ENCODE measurements around the gene GID8. TPM values are rescaled to one million over a fixed set of nuclear protein-coding genes. Genes with fewer than 3 reads are reported as not detected.

The GID8 gene
- polyA plus RNA-seq, 1 of the 3 experiments (the other 2 are of a cell fraction) = 18.1 TPM

DNA sequence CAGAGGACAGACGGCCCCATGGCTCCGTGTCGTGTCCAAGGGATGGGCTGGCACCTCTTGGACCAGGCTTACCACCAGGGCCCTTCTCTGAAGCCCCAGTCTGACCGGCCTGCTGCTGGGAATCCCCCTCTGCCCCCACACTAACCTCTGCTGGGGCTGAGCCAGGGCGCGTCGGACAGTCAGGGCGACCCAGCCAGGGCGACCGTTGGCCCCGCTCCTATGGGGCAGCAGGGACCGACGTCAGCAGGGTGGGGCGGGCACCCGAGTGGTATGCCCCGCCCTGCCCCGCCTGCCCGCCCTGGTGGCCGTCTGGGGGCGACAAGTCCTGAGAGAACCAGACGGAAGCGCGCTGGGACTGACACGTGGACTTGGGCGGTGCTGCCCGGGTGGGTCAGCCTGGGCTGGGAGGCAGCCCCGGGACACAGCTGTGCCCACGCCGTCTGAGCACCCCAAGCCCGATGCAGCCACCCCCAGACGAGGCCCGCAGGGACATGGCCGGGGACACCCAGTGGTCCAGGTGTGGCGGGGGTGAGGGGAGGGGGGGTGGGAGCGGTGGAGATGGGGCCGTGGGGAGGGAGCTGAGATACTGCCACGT is 14.5 kb downstream of the GID8 start, which contains the start of gene SLC17A9 (continued):
- no peak for TF ChIP-seq RXRA (IDR thresholded peaks at IDR 0.05; ENCODE audit: borderline replicate concordance, low read depth)
- no peak for TF ChIP-seq GATA2 (CRISPR knock-in tag; IDR thresholded peaks at IDR 0.05)
- no peak for TF ChIP-seq FOSL2 (IDR thresholded peaks at IDR 0.05; ENCODE audit: borderline replicate concordance, low read depth)

DNA sequence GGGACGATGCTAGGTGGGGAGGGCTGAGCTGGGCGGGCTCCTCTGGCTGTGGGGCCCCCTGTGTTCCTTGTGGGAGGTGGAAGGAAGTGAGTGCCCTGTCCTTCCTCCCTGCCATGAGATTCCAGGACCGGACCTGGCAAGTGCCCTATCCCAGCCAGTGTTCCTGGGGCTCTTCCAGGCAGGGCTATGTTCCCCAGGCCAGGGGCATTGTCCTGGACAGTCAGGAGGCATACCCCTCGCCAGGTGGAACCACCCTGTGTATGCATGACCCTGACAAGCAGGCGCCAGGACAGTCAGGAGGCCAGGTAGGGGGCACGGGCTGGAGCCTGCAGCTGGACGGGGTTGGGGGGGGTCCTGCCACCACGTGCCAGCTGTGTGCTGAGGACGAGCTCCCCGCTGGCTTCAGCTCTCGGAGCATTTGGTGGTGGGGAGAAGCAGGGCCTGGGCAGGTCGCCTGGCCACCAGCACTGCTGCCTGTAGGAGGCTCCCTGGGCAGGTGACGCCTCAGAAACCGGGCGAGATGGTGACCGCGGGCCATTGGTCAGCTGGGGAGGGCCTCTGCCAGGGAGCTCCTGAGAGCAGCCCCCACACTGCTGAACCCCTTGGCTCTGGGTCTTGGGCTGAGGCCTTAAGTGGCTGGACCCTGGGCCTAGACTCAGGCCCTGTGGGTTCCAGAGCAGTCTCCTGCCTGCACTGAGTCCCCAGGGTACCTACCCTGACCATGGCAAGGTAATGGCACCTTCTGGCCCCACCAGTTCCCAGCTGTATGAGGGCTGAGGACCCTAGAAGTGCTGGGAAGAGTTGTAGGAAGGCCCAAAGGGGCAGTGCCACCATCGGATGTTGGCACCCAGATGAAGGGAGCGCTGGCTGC is 15.3 kb downstream of the GID8 start:
- no peak overlapping the region for H3K27ac ChIP-seq (ENCODE audit: low read depth in 2 of 2, low read length in 1 of 2)
- 88% methylated on average over 8 of the region's 19 CpGs for WGBS (ENCODE audit: low lambda C conversion rate)
- H4K20me1 ChIP-seq (ENCODE audit: insufficient read depth) = no peaks in the 10 kb centered on the region
- no peaks in the 10 kb centered on the region for H3K79me2 ChIP-seq (ENCODE audit: insufficient read depth)
- ChIA-PET CTCF (interaction anchor here (0.8 to 2.1 kb wide), 4 partner anchors 8 to 56 kb away, joined by 3 to 9 read pairs (median 4); no protein-coding TSS in a partner anchor), POLR2A (no interaction called here)
- H3K27me3 ChIP-seq (ENCODE audit: insufficient read depth) = no peaks in the 10 kb centered on the region
- H3K9me3 ChIP-seq = no peaks in the 10 kb centered on the region
- no peak for DNase-seq
- TF ChIP-seq USF1 (IDR thresholded peaks at IDR 0.05; ENCODE audit: borderline replicate concordance, low read depth) = no peak
- TF ChIP-seq FOXJ3 (CRISPR knock-in tag; IDR thresholded peaks at IDR 0.05) = no peak
- TF ChIP-seq MXI1 (IDR thresholded peaks at IDR 0.05; ENCODE audit: low read depth, low read length) = no peak
- no peak for TF ChIP-seq TAF1 (IDR thresholded peaks at IDR 0.05; ENCODE audit: borderline replicate concordance, low read depth, low read length)
- TF ChIP-seq JUND (IDR thresholded peaks at IDR 0.05) = no peak
- no peak for TF ChIP-seq TEAD4 (IDR thresholded peaks at IDR 0.05; ENCODE audit: borderline replicate concordance, insufficient read depth)
- TF ChIP-seq, protein P1, sequence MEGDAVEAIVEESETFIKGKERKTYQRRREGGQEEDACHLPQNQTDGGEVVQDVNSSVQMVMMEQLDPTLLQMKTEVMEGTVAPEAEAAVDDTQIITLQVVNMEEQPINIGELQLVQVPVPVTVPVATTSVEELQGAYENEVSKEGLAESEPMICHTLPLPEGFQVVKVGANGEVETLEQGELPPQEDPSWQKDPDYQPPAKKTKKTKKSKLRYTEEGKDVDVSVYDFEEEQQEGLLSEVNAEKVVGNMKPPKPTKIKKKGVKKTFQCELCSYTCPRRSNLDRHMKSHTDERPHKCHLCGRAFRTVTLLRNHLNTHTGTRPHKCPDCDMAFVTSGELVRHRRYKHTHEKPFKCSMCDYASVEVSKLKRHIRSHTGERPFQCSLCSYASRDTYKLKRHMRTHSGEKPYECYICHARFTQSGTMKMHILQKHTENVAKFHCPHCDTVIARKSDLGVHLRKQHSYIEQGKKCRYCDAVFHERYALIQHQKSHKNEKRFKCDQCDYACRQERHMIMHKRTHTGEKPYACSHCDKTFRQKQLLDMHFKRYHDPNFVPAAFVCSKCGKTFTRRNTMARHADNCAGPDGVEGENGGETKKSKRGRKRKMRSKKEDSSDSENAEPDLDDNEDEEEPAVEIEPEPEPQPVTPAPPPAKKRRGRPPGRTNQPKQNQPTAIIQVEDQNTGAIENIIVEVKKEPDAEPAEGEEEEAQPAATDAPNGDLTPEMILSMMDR (IDR thresholded peaks at IDR 0.05) = no peak
- TF ChIP-seq TCF12 (IDR thresholded peaks at IDR 0.05) = no peak
- TF ChIP-seq CHD2 (IDR thresholded peaks at IDR 0.05; ENCODE audit: low read length, partially characterized antibody) = no peak
- no peak for TF ChIP-seq RXRA (IDR thresholded peaks at IDR 0.05; ENCODE audit: borderline replicate concordance, low read depth)
- TF ChIP-seq, protein P2, sequence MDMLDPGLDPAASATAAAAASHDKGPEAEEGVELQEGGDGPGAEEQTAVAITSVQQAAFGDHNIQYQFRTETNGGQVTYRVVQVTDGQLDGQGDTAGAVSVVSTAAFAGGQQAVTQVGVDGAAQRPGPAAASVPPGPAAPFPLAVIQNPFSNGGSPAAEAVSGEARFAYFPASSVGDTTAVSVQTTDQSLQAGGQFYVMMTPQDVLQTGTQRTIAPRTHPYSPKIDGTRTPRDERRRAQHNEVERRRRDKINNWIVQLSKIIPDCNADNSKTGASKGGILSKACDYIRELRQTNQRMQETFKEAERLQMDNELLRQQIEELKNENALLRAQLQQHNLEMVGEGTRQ (IDR thresholded peaks at IDR 0.05; ENCODE audit: borderline replicate concordance, low read depth, low read length) = no peak
- TF ChIP-seq NFIC (IDR thresholded peaks at IDR 0.05; ENCODE audit: borderline replicate concordance) = no peak
- no peak for TF ChIP-seq RFX5 (IDR thresholded peaks at IDR 0.05; ENCODE audit: low read length)
- no peak for TF ChIP-seq MEF2A (IDR thresholded peaks at IDR 0.05; ENCODE audit: borderline replicate concordance, low read depth)
- TF ChIP-seq FOSL2 (IDR thresholded peaks at IDR 0.05; ENCODE audit: borderline replicate concordance, low read depth) = no peak
- H2AFZ ChIP-seq (ENCODE audit: low read depth) = no peak overlapping the region
- no peak overlapping the region for H3K4me2 ChIP-seq
- no peaks in the 10 kb centered on the region for H3F3A ChIP-seq (replicated peaks; ENCODE audit: insufficient read depth)
- H3K9me2 ChIP-seq = no peaks in the 10 kb centered on the region
- H3K4me3 ChIP-seq (ENCODE audit: low read depth in 2 of 2, low read length in 1 of 2) = no peak overlapping the region
- H3K9ac ChIP-seq = no peak overlapping the region
- no peaks in the 10 kb centered on the region; a peak in 1 of 4 replicates for H3K4me1 ChIP-seq (ENCODE audit: control insufficient read depth in 1 of 2, insufficient read depth in 2 of 2, low read depth in 1 of 2, low read length in 1 of 2)
- H3K36me3 ChIP-seq (replicated peaks in 1 of 2; ENCODE audit: control insufficient read depth in 1 of 2, insufficient read depth in 2 of 2, low read length in 1 of 2) = peaks cover 7 to 18% of the 10 kb centered on the region in 2 experiments

All from SK-N-SH (cell line).